Natural killer cell (primary cell): ENCODE measurements around the gene VAC14. TPM values are rescaled to one million over a fixed set of nuclear protein-coding genes. Genes with fewer than 3 reads are reported as not detected.

ENCODE experiments used
- ATAC-seq, 3 donors: fragments of 150-1000 bp in 2 of 3; fragments of 200-7000 bp in 1 of 3; cut with Tn5 transposase; 1 replicate in 1 of 3; 2 replicates in 2 of 3; pipeline ENCODE4 v1.10.0; 2021; ENCODE audit warnings: mild to moderate bottlenecking in 2 of 3, moderate library complexity in 2 of 3
- DNase-seq, 2 donors: peaks; one replicate each; pipeline versions ENCODE4 v3.0.0 to v3.0.0-alpha.2; 2013 to 2021; ENCODE audit warnings: mixed read lengths in 1 of 2
- H3K27ac ChIP-seq: one replicate; pipeline ENCODE4 v1.5.1; 2013; ENCODE audit warnings: mild to moderate bottlenecking, low read length
- H3K27me3 ChIP-seq: one replicate; pipeline ENCODE4 v1.6.1; 2013; ENCODE audit warnings: low read length; ENCODE audit not compliant: control insufficient read depth, insufficient read depth
- H3K36me3 ChIP-seq: one replicate; pipeline ENCODE4 v1.6.1; 2013; ENCODE audit warnings: low read length; ENCODE audit not compliant: control insufficient read depth, insufficient read depth
- H3K4me1 ChIP-seq: one replicate; pipeline ENCODE4 v1.6.1; 2013; ENCODE audit warnings: low read length; ENCODE audit not compliant: control insufficient read depth, insufficient read depth
- H3K4me3 ChIP-seq: one replicate; pipeline ENCODE4 v1.5.1; 2013; ENCODE audit warnings: low read length
- H3K9me3 ChIP-seq: one replicate; pipeline ENCODE4 v1.6.1; 2013; ENCODE audit warnings: low read length; ENCODE audit not compliant: control insufficient read depth, insufficient read depth
- H3K27ac Mint-ChIP-seq, 2 donors: one replicate each; pipeline ENCODE4 v1.8.0; 2022; ENCODE audit warnings: mild to moderate bottlenecking in 2 of 2, mixed read lengths in 2 of 2, moderate library complexity in 1 of 2
- H3K27me3 Mint-ChIP-seq, 2 donors: one replicate each; pipeline ENCODE4 v1.8.0; 2022; ENCODE audit warnings: low read depth in 2 of 2, mixed read lengths in 2 of 2
- H3K36me3 Mint-ChIP-seq: one replicate; pipeline ENCODE4 v1.8.0; 2022; ENCODE audit warnings: mixed read lengths
- H3K4me1 Mint-ChIP-seq, 2 donors: one replicate each; pipeline ENCODE4 v1.8.0; 2022; ENCODE audit warnings: mixed read lengths in 2 of 2
- H3K4me3 Mint-ChIP-seq: one replicate; pipeline ENCODE4 v1.8.0; 2022; ENCODE audit warnings: mild to moderate bottlenecking, moderate library complexity, mixed read lengths
- H3K9me3 Mint-ChIP-seq, 2 donors: one replicate each; pipeline ENCODE4 v1.8.0; 2022; ENCODE audit warnings: mixed read lengths in 2 of 2
- CTCF ChIP-seq: fragments of 200-600 bp; IDR thresholded peaks from one replicate; pipeline ENCODE4 v1.8.0; 2022; ENCODE audit warnings: antibody characterized with exemption
- WGBS: methylation state at CpG from one replicate; pipeline ENCODE4 v1.1.7; 2013; ENCODE audit warnings: missing lambda C conversion rate; ENCODE audit not compliant: insufficient coverage; 5-methylcytosine and 5-hydroxymethylcytosine counted together
- intact Hi-C: fragments of 100-400 bp; cut with micrococcal nuclease; formaldehyde crosslinking; loops from one replicate; pipeline ENCODE4 v1.14.2; 2022
- total RNA-seq, 4 donors: library from RNA; stranded (reverse); fragments of 120-200 nt in 1 of 4; gene quantifications; one replicate each; pipeline versions ENCODE4 v1.2.3 to v1.2.4, GENCODE V29; 2013 to 2022

The VAC14 gene
- total RNA-seq, 3 donors from 2014 or later (not counting 1 experiment from before 2014, with no cell fraction given), result 33.9 to 45.6 (median 43.4) TPM

GRCh38 chr16:70696355-70696754 is 104.6 kb downstream of the VAC14 start:
- intact Hi-C loops, result no loop called here
- no peak for TF ChIP-seq CTCF
- DNase-seq (peak in 1 of 2 donors; percentile 24), ATAC-seq (no peak)
- Histone ChIP-seq H3K4me1 (peaks cover 27% of the 10 kb centered on the region), H3K27me3 (no peaks in the 10 kb centered on the region), H3K27ac (no peak overlapping the region), H3K4me3 (no peak overlapping the region), H3K9me3 (no peaks in the 10 kb centered on the region), H3K36me3 (peaks cover 2% of the 10 kb centered on the region)
- no peaks in the 10 kb centered on the region for H3K36me3 Mint-ChIP-seq
- peak overlapping the region in 1 of 2 donors; percentile 86 for H3K27ac Mint-ChIP-seq
- no peak overlapping the region for H3K4me3 Mint-ChIP-seq
- H3K9me3 Mint-ChIP-seq, result no peaks in the 10 kb centered on the region
- peaks cover 0 to 35% of the 10 kb centered on the region in 2 donors for H3K4me1 Mint-ChIP-seq
- no peaks in the 10 kb centered on the region for H3K27me3 Mint-ChIP-seq
- WGBS, result 95% methylated on average over 8 of the region's 8 CpGs

GRCh38 chr16:70695331-70696070 is 105.5 kb downstream of the VAC14 start:
- no peak for TF ChIP-seq CTCF
- no peaks in the 10 kb centered on the region for H3K36me3 Mint-ChIP-seq
- H3K4me1 Mint-ChIP-seq, result peaks cover 0 to 31% of the 10 kb centered on the region in 2 donors
- peaks cover 2% of the 10 kb centered on the region for H3K36me3 ChIP-seq
- H3K27me3 ChIP-seq, result no peaks in the 10 kb centered on the region
- no peaks in the 10 kb centered on the region for H3K27me3 Mint-ChIP-seq
- no peaks in the 10 kb centered on the region for H3K9me3 ChIP-seq
- WGBS, result 33% methylated on average over 12 of the region's 14 CpGs
- H3K4me3 Mint-ChIP-seq, result no peak overlapping the region
- intact Hi-C loops, result no loop called here
- ATAC-seq, result peak in 1 of 3 donors; percentile 53
- peaks cover 27% of the 10 kb centered on the region for H3K4me1 ChIP-seq
- DNase-seq, result peak in 1 of 2 donors; percentile 43
- H3K27ac Mint-ChIP-seq, result peak overlapping the region in 1 of 2 donors; percentile 62
- no peak overlapping the region for H3K27ac ChIP-seq
- no peak overlapping the region for H3K4me3 ChIP-seq
- H3K9me3 Mint-ChIP-seq, result no peaks in the 10 kb centered on the region

- Histone ChIP-seq H3K36me3 (peaks cover 2% of the 10 kb centered on the region), H3K4me3 (no peak overlapping the region), H3K9me3 (no peaks in the 10 kb centered on the region), H3K27me3 (no peaks in the 10 kb centered on the region), H3K27ac (no peak overlapping the region), H3K4me1 (peaks cover 27% of the 10 kb centered on the region)
- Mint-ChIP-seq H3K4me1 (peaks cover 0 to 31% of the 10 kb centered on the region in 2 donors), H3K9me3 (no peaks in the 10 kb centered on the region), H3K27me3 (no peaks in the 10 kb centered on the region), H3K27ac (no peak overlapping the region), H3K36me3 (no peaks in the 10 kb centered on the region), H3K4me3 (no peak overlapping the region)
- 93% methylated on average over 4 of the region's 4 CpGs for WGBS
- DNase-seq (no peak), ATAC-seq (no peak)
- intact Hi-C loops, result no loop called here
- TF ChIP-seq CTCF, result no peak
These were observed 106.1 kb downstream of the VAC14 start for GRCh38 chr16:70694868-70695218.
